Spleen (tissue), 7 donors: ENCODE data around the gene FIG4.

Source experiments
- POLR2A ChIP-seq, 3 donors: fragments of 450-650 bp; IDR thresholded peaks; one replicate each; pipeline ENCODE4 v1.5.1; 2017; ENCODE audit warnings: antibody characterized with exemption in 3 of 3, mild to moderate bottlenecking in 1 of 3
- POLR2AphosphoS5 ChIP-seq, 3 donors: sonication (generic); formaldehyde crosslinking; IDR thresholded peaks; one replicate each; pipeline ENCODE4 v1.5.1; 2017; ENCODE audit warnings: antibody characterized with exemption in 3 of 3
- TF ChIP-seq, protein P1 (sequence below), 11 experiments: fragments of 200-600 bp in 7 of 11; fragments of 450-650 bp in 4 of 11; sonication (generic) in 4 of 11; IDR thresholded peaks in 8 of 11; conservative IDR thresholded peaks in 3 of 11; 1 replicate in 7 of 11; 2 replicates in 4 of 11; pipeline versions ENCODE4 v1.4.0 to v1.8.0; 2016 to 2021; ENCODE audit warnings: antibody characterized with exemption in 11 of 11, inconsistent platforms in 4 of 11, mild to moderate bottlenecking in 1 of 11
- donor health status: DM: no; HTN: no; CAD: no; lungs with moderate emphysema.
- donor health status: DM: no; HTN: no; CAD: no.
- donor health status: DM: no; HTN: no; CAD: no.

DNA sequence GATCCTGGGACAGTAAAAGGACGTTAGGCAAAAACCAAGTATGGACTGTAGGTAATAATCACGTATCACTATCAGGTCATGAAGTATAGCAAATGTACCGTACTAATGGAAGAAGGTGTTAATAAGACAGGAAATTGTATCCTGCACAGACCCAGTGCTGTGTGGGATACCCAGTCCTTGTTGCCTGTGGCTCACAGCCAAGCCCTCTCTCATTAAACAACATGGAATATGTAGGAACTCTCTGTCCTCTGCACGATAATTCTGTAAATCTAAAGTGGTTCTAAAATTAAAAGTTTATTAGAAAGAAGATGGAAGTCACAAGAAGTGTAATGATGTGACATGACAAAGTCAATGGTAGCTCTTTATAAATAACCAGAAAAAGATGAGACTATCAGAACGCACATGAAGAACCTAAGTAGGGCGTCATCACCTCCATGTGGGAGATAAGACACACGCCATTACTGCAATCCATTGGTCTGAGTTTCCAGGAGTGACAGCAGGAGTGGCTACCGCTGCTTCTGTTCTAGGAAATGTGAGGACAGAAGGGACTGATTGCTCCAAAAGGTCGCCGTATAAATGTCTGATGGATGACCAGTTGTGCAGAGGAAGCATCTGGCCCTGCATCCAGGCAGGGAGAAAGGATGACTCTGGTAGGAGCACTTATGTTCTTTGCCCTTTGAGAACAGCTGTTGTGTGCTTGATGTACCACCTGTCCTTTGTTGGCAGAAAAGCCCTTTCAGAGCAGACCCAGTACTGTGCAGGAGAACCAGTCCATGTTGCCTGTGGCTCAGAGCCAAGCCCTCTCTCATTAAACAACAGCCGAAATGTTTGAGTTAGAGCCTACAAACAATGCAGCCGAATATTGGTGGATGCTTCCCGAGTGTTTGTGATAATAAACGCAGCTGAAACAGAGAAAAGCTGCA is 125.6 kb downstream of the FIG4 start:
- TF ChIP-seq POLR2AphosphoS5 (IDR thresholded peaks at IDR 0.05) (no peak), POLR2A (IDR thresholded peaks at IDR 0.05) (no peak)
- TF ChIP-seq, protein P1, sequence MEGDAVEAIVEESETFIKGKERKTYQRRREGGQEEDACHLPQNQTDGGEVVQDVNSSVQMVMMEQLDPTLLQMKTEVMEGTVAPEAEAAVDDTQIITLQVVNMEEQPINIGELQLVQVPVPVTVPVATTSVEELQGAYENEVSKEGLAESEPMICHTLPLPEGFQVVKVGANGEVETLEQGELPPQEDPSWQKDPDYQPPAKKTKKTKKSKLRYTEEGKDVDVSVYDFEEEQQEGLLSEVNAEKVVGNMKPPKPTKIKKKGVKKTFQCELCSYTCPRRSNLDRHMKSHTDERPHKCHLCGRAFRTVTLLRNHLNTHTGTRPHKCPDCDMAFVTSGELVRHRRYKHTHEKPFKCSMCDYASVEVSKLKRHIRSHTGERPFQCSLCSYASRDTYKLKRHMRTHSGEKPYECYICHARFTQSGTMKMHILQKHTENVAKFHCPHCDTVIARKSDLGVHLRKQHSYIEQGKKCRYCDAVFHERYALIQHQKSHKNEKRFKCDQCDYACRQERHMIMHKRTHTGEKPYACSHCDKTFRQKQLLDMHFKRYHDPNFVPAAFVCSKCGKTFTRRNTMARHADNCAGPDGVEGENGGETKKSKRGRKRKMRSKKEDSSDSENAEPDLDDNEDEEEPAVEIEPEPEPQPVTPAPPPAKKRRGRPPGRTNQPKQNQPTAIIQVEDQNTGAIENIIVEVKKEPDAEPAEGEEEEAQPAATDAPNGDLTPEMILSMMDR (IDR thresholded peaks at IDR 0.05 in 8 of 11, conservative IDR thresholded peaks at IDR 0.05 in 3 of 11), result no peak
